ENCODE results near the gene CMC1. TPM values are rescaled to one million over a fixed set of nuclear protein-coding genes. Genes with fewer than 3 reads are reported as not detected.

Gene CMC1
- total and polyA plus RNA-seq, 9 of the 15 experiments (the other 6 are each of a cell fraction or from before 2014, with no cell fraction given), result 15.9 to 74.6 (median 48.9) TPM

DNA sequence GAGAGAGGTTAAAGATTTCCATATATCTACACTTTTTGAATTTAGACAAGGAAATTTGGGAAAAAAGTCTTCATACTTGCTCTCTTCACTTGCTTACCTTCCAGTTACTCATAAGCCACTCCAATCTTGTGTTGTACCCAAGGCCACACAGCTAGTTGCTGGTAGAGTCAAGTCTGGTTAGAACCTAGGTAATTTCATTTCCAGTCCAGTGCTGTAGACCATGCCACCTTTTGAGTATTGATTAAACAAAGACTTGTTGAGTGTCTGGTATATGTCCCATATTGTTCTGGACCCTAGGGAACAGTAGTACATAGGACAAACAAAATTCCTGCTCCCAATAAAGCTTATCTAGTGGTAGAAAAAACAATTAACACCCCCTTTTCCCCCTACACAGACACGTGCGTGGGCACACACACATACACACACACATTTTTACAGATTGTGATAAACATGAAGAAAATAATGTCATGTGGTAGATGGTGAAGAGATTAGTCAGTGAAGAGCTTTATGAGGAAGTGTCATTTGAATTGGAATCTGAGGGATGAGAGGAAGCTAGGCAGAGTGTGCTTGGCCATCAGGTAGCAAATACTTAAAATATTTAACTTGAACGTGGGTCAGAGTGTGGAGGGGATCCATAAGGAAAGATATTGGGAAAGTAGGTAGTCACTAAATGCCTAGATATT is 2.1 kb downstream of the CMC1 start (continued):
- TF ChIP-seq TOE1 (IDR thresholded peaks at IDR 0.05; ENCODE audit: borderline replicate concordance), result no peak
- no peak for TF ChIP-seq TOE1 (CRISPR knock-in tag; IDR thresholded peaks at IDR 0.05; ENCODE audit: borderline replicate concordance, low read depth)
- TF ChIP-seq RBM22 (IDR thresholded peaks at IDR 0.05; ENCODE audit: low read depth, low read length, poor library complexity, severe bottlenecking), result no peak
- peak; percentile 50; the same call in 1 of the 2 replicates for TF ChIP-seq HES1 (IDR thresholded peaks at IDR 0.05; ENCODE audit: low read depth)
- 0 out of 2 replicates have a peak, but pooled peaks have one; percentile 6 for TF ChIP-seq CBFA2T3 (IDR thresholded peaks at IDR 0.05)
- TF ChIP-seq ZNF143 (CRISPR knock-in tag; IDR thresholded peaks at IDR 0.05), result no peak
- TF ChIP-seq MBD2 (IDR thresholded peaks at IDR 0.05; ENCODE audit: borderline replicate concordance, low read depth), result no peak
- no peak for TF ChIP-seq KAT7 (CRISPR knock-in tag; IDR thresholded peaks at IDR 0.05; ENCODE audit: borderline replicate concordance)
- no peak for TF ChIP-seq RBM17 (IDR thresholded peaks at IDR 0.05; ENCODE audit: borderline replicate concordance, low read depth, low read length)
- TF ChIP-seq NFE2 (IDR thresholded peaks at IDR 0.05; ENCODE audit: low read depth), result no peak
- no peak for TF ChIP-seq HNRNPK (IDR thresholded peaks at IDR 0.05; ENCODE audit: low read depth, low read length, poor library complexity, severe bottlenecking)
- TF ChIP-seq NEUROD1 (IDR thresholded peaks at IDR 0.05; ENCODE audit: borderline replicate concordance, low read depth, low read length, partially characterized antibody), result no peak
- TF ChIP-seq KDM1A (IDR thresholded peaks at IDR 0.05), result 0 out of 4 replicates have a peak, but pooled peaks of 1 of the 2 experiments have one; percentile 13
- no peak for TF ChIP-seq CTBP1 (IDR thresholded peaks at IDR 0.05; ENCODE audit: borderline replicate concordance)
- TF ChIP-seq ATF1 (CRISPR knock-in tag; IDR thresholded peaks at IDR 0.05), result no peak
- no peak for TF ChIP-seq ATF1 (tag; IDR thresholded peaks at IDR 0.05)
- TF ChIP-seq EHMT2 (IDR thresholded peaks at IDR 0.05), result no peak
- no peak for TF ChIP-seq KDM5B (IDR thresholded peaks at IDR 0.05; ENCODE audit: insufficient replicate concordance, low read depth, low read length)
- no peak for TF ChIP-seq ZNF253 (CRISPR knock-in tag; conservative IDR thresholded peaks at IDR 0.05)
- no peak for TF ChIP-seq ZNF583 (CRISPR knock-in tag; IDR thresholded peaks at IDR 0.05)
- TF ChIP-seq MITF (IDR thresholded peaks at IDR 0.05), result peak; percentile 51; the same call in 1 of the 2 replicates
- peak; percentile 72 for TF ChIP-seq HMBOX1 (IDR thresholded peaks at IDR 0.05)
- no peak for TF ChIP-seq LEF1 (IDR thresholded peaks at IDR 0.05)
- no peak for TF ChIP-seq PHF8 (IDR thresholded peaks at IDR 0.05; ENCODE audit: borderline replicate concordance, low read length)
- peak; percentile 73; the same call in 1 of the 2 replicates for TF ChIP-seq SPI1 (IDR thresholded peaks at IDR 0.05; ENCODE audit: borderline replicate concordance, low read depth, low read length)
- no peak for TF ChIP-seq DMBX1 (CRISPR knock-in tag; IDR thresholded peaks at IDR 0.05; ENCODE audit: borderline replicate concordance)
- TF ChIP-seq PTTG1 (tag; IDR thresholded peaks at IDR 0.05; ENCODE audit: low read depth), result no peak
- TF ChIP-seq ZFP30 (CRISPR knock-in tag; IDR thresholded peaks at IDR 0.05; ENCODE audit: borderline replicate concordance), result no peak
- no peak for TF ChIP-seq TSC22D4 (tag; IDR thresholded peaks at IDR 0.05)
